Astrocyte (in vitro differentiated cells and primary cell): ENCODE data around the gene RCAN2. TPM values are rescaled to one million over a fixed set of nuclear protein-coding genes. Genes with fewer than 3 reads are reported as not detected.

Experiments
- DNase-seq: peaks from one replicate; pipeline ENCODE4 v3.0.0-alpha.2; 2010; ENCODE audit warnings: low read depth
- FAIRE-seq: peaks from 2 replicates; lab custom pipeline; 2011; peaks lifted over from hg19 to GRCh38; lab: Jason Lieb, UNC
- H2AFZ ChIP-seq: 2 replicates; pipeline ENCODE4 v1.6.0; 2012; ENCODE audit warnings: low read depth, low read length, inconsistent platforms
- H3K27ac ChIP-seq: 2 replicates; pipeline ENCODE4 v1.5.1; 2011; ENCODE audit warnings: low read depth, low read length, inconsistent platforms
- H3K27me3 ChIP-seq: 2 replicates; pipeline ENCODE4 v1.6.0; 2011; ENCODE audit warnings: low read length, inconsistent platforms; ENCODE audit not compliant: insufficient read depth
- H3K36me3 ChIP-seq: 2 replicates; pipeline ENCODE4 v1.5.1; 2011; ENCODE audit warnings: low read length, inconsistent platforms; ENCODE audit not compliant: insufficient read depth
- H3K4me1 ChIP-seq: 2 replicates; pipeline ENCODE4 v1.5.1; 2011; ENCODE audit warnings: low read length, inconsistent platforms; ENCODE audit not compliant: insufficient read depth
- H3K4me2 ChIP-seq: 2 replicates; pipeline ENCODE4 v1.6.0; 2012; ENCODE audit warnings: low read length, inconsistent platforms
- H3K4me3 ChIP-seq: 2 replicates; pipeline ENCODE4 v1.5.1; 2011; ENCODE audit warnings: low read depth, mild to moderate bottlenecking, low read length, inconsistent platforms; ENCODE audit not compliant: insufficient read depth
- H3K79me2 ChIP-seq: 2 replicates; pipeline ENCODE4 v1.6.0; 2012; ENCODE audit warnings: mild to moderate bottlenecking, low read length, inconsistent platforms; ENCODE audit not compliant: insufficient read depth
- H3K9ac ChIP-seq: 2 replicates; pipeline ENCODE4 v1.6.0; 2012; ENCODE audit warnings: mild to moderate bottlenecking, low read length, inconsistent platforms
- H3K9me3 ChIP-seq: 2 replicates; pipeline ENCODE4 v1.5.1; 2012; ENCODE audit warnings: low read depth, mild to moderate bottlenecking, low read length, inconsistent platforms; ENCODE audit not compliant: insufficient read depth
- H4K20me1 ChIP-seq: 2 replicates; pipeline ENCODE4 v1.6.0; 2012; ENCODE audit warnings: low read length, inconsistent platforms; ENCODE audit not compliant: insufficient read depth
- H3K27ac Mint-ChIP-seq: one replicate; pipeline ENCODE4 v1.8.0; 2021; ENCODE audit warnings: mild to moderate bottlenecking, mixed read lengths; ENCODE audit not compliant: unreplicated experiment
- H3K27me3 Mint-ChIP-seq: one replicate; pipeline ENCODE4 v1.8.0; 2021; ENCODE audit warnings: low read depth, mixed read lengths; ENCODE audit not compliant: unreplicated experiment
- H3K36me3 Mint-ChIP-seq: one replicate; pipeline ENCODE4 v1.8.0; 2021; ENCODE audit warnings: low read depth, mixed read lengths; ENCODE audit not compliant: unreplicated experiment
- H3K4me1 Mint-ChIP-seq: one replicate; pipeline ENCODE4 v1.8.0; 2021; ENCODE audit warnings: low read depth, mixed read lengths; ENCODE audit not compliant: unreplicated experiment
- H3K4me3 Mint-ChIP-seq: one replicate; pipeline ENCODE4 v1.8.0; 2021; ENCODE audit warnings: mild to moderate bottlenecking, moderate library complexity, mixed read lengths; ENCODE audit not compliant: unreplicated experiment
- H3K9me3 Mint-ChIP-seq: one replicate; pipeline ENCODE4 v1.8.0; 2021; ENCODE audit warnings: mild to moderate bottlenecking, mixed read lengths; ENCODE audit not compliant: unreplicated experiment
- CTCF ChIP-seq: IDR thresholded peaks from 2 replicates; pipeline ENCODE4 v1.5.1; 2011; ENCODE audit warnings: low read depth, mild to moderate bottlenecking, inconsistent platforms, low read length, moderate library complexity; ENCODE audit not compliant: insufficient read depth
- EZH2 ChIP-seq: IDR thresholded peaks from 2 replicates; pipeline ENCODE4 v1.6.1; 2012; ENCODE audit warnings: mild to moderate bottlenecking, low read length, inconsistent platforms; ENCODE audit not compliant: insufficient read depth
- total RNA-seq: library from RNA; stranded (reverse); gene quantifications from 2 replicates; pipeline ENCODE4 v1.2.1, GENCODE V29; 2021

RCAN2 gene
- total RNA-seq, 1 donor from 2014 or later = 10.6 TPM

GRCh38 chr6:46440141-46440540 is 51.1 kb downstream of the RCAN2 start:
- peak; percentile 9 for DNase-seq
- FAIRE-seq = peak; percentile 54
- Mint-ChIP-seq H3K4me3 (no peak overlapping the region), H3K36me3 (no peaks in the 10 kb centered on the region), H3K9me3 (peaks cover 2% of the 10 kb centered on the region), H3K27me3 (no peaks in the 10 kb centered on the region), H3K4me1 (peaks cover 26% of the 10 kb centered on the region), H3K27ac (no peak overlapping the region)
- Histone ChIP-seq H3K9ac (no peak overlapping the region), H3K9me3 (no peaks in the 10 kb centered on the region), H3K4me3 (no peak overlapping the region), H3K36me3 (no peaks in the 10 kb centered on the region), H2AFZ (no peak overlapping the region), H3K4me2 (no peak overlapping the region), H3K27ac (no peak overlapping the region), H3K4me1 (no peaks in the 10 kb centered on the region), H4K20me1 (no peaks in the 10 kb centered on the region), H3K79me2 (no peaks in the 10 kb centered on the region), H3K27me3 (peaks cover 2% of the 10 kb centered on the region)
- TF ChIP-seq EZH2 (no peak), CTCF (no peak)

GRCh38 chr6:46438245-46438644 is 53.0 kb downstream of the RCAN2 start:
- H3K4me1 Mint-ChIP-seq = peaks cover 26% of the 10 kb centered on the region
- no peak overlapping the region for H3K4me3 Mint-ChIP-seq
- Histone ChIP-seq H3K27me3 (peaks cover 2% of the 10 kb centered on the region), H3K9me3 (no peaks in the 10 kb centered on the region), H3K27ac (no peak overlapping the region), H3K4me3 (no peak overlapping the region), H3K36me3 (no peaks in the 10 kb centered on the region), H3K79me2 (no peaks in the 10 kb centered on the region), H2AFZ (no peak overlapping the region), H3K4me1 (no peaks in the 10 kb centered on the region), H3K9ac (no peak overlapping the region), H4K20me1 (no peaks in the 10 kb centered on the region), H3K4me2 (no peak overlapping the region)
- TF ChIP-seq CTCF = no peak
- TF ChIP-seq EZH2 = no peak
- DNase-seq = no peak
- H3K9me3 Mint-ChIP-seq = no peaks in the 10 kb centered on the region
- H3K36me3 Mint-ChIP-seq = no peaks in the 10 kb centered on the region
- H3K27ac Mint-ChIP-seq = peak overlapping the region; percentile 95
- H3K27me3 Mint-ChIP-seq = no peaks in the 10 kb centered on the region
- FAIRE-seq = no peak

GRCh38 chr6:46437671-46438221 is 53.5 kb downstream of the RCAN2 start:
- Histone ChIP-seq H2AFZ (no peak overlapping the region), H3K4me3 (no peak overlapping the region), H3K4me2 (peak overlapping the region; percentile 23), H3K4me1 (no peaks in the 10 kb centered on the region), H4K20me1 (no peaks in the 10 kb centered on the region), H3K27me3 (peaks cover 2% of the 10 kb centered on the region), H3K27ac (no peak overlapping the region), H3K9me3 (no peaks in the 10 kb centered on the region), H3K79me2 (no peaks in the 10 kb centered on the region), H3K36me3 (no peaks in the 10 kb centered on the region), H3K9ac (no peak overlapping the region)
- DNase-seq (peak; percentile 7), FAIRE-seq (peak; percentile 9)
- Mint-ChIP-seq H3K27me3 (no peaks in the 10 kb centered on the region), H3K27ac (peak overlapping the region; percentile 95), H3K4me3 (peak overlapping the region; percentile 60), H3K36me3 (no peaks in the 10 kb centered on the region), H3K4me1 (peaks cover 26% of the 10 kb centered on the region), H3K9me3 (no peaks in the 10 kb centered on the region)
- no peak for TF ChIP-seq EZH2
- no peak for TF ChIP-seq CTCF
